GM12874 (cell line): ENCODE data around the gene EIF4G1.

Experiments
- CTCF ChIP-seq: IDR thresholded peaks from 2 replicates; pipeline ENCODE4 v1.5.1; 2011; ENCODE audit warnings: low read depth, mild to moderate bottlenecking, control low read depth, low read length, moderate library complexity; ENCODE audit not compliant: insufficient read depth

Gene EIF4G1

GRCh38 chr3:184320104-184320445, 5.7 kb downstream of the EIF4G1 start:
- TF ChIP-seq CTCF: no peak

GRCh38 chr3:184321666-184322065, 7.3 kb downstream of the EIF4G1 start:
- TF ChIP-seq CTCF: no peak

GRCh38 chr3:184322731-184323487, 8.5 kb downstream of the EIF4G1 start:
- no peak for TF ChIP-seq CTCF

GRCh38 chr3:184323696-184324095, 9.3 kb downstream of the EIF4G1 start:
- no peak for TF ChIP-seq CTCF

GRCh38 chr3:184325269-184325668, 10.9 kb downstream of the EIF4G1 start:
- TF ChIP-seq CTCF: no peak

- TF ChIP-seq CTCF: no peak
Observed at GRCh38 chr3:184325715-184326369, 11.4 kb downstream of the EIF4G1 start.

GRCh38 chr3:184327171-184327570, 12.8 kb downstream of the EIF4G1 start:
- TF ChIP-seq CTCF: no peak
